ENCODE measurements around the gene TPRN. TPM values are rescaled to one million over a fixed set of nuclear protein-coding genes. Genes with fewer than 3 reads are reported as not detected.

The TPRN gene
- total RNA-seq, 1 experiment from 2014 or later, result 24.9 TPM

GRCh38 chr9:137157618-137158415 is 42.7 kb downstream of the TPRN start:
- no peaks in the 10 kb centered on the region for H3K9me2 ChIP-seq (ENCODE audit: insufficient read depth)
- intact Hi-C loops (cut with micrococcal nuclease), result no loop called here
- DNase-seq (ENCODE audit: low read depth, low spot score), result no peak
- H2AFZ ChIP-seq (ENCODE audit: low read depth, low read length, poor library complexity, severe bottlenecking), result no peak overlapping the region
- no peak overlapping the region for H3K4me3 ChIP-seq (replicated peaks in 1 of 2; ENCODE audit: low read depth in 1 of 2, low read length in 2 of 2)
- POLR2A ChIA-PET, result interaction anchor here (0.6 to 0.7 kb wide), 2 partner anchors 25 to 43 kb away, joined by 3 to 5 read pairs; partner anchors contain the start of gene TPRN
- H3K27ac ChIP-seq (ENCODE audit: low read depth, low read length), result peak overlapping the region; percentile 42; the same call in 1 of the 2 replicates
- H3K79me2 ChIP-seq (ENCODE audit: insufficient read depth, low read length), result no peaks in the 10 kb centered on the region
- no peak overlapping the region for H3K4me2 ChIP-seq (ENCODE audit: low read length)
- no peak for ATAC-seq
- H3K9me3 ChIP-seq (ENCODE audit: control insufficient read depth in 1 of 2, insufficient read depth in 1 of 2, low read depth in 1 of 2, low read length in 2 of 2), result no peaks in the 10 kb centered on the region; a peak in 1 of 4 replicates
- CTCF ChIA-PET, result interaction anchor here (1.2 kb wide), 1 partner anchor 79 kb away, joined by 3 read pairs; no protein-coding TSS in a partner anchor
- H4K20me1 ChIP-seq (ENCODE audit: insufficient read depth), result no peaks in the 10 kb centered on the region
- H3K9ac ChIP-seq (ENCODE audit: low read length), result no peak overlapping the region
- RAD21 ChIA-PET (ENCODE audit: low non-redundant PET in 1 of 2, low total read pairs in 2 of 2, uncharacterized antibody in 2 of 2, unreplicated experiment in 2 of 2), result no interaction called here
- H3K36me3 ChIP-seq (ENCODE audit: control insufficient read depth in 1 of 2, insufficient read depth in 2 of 2, low read length in 2 of 2), result no peaks in the 10 kb centered on the region
- TF ChIP-seq POLR2AphosphoS5 (IDR thresholded peaks at IDR 0.05; ENCODE audit: low read depth, low read length), result no peak
- TF ChIP-seq FOSL1 (IDR thresholded peaks at IDR 0.05; ENCODE audit: low read depth), result no peak
- TF ChIP-seq YY1 (IDR thresholded peaks at IDR 0.05; ENCODE audit: extremely low read depth, insufficient replicate concordance, low read depth, low read length), result no peak
- no peak for TF ChIP-seq ZFX (IDR thresholded peaks at IDR 0.05)
- no peak for TF ChIP-seq EGR1 (IDR thresholded peaks at IDR 0.05; ENCODE audit: low read depth)
- TF ChIP-seq RAD21 (IDR thresholded peaks at IDR 0.05; ENCODE audit: low read depth), result no peak
- TF ChIP-seq, protein P1, sequence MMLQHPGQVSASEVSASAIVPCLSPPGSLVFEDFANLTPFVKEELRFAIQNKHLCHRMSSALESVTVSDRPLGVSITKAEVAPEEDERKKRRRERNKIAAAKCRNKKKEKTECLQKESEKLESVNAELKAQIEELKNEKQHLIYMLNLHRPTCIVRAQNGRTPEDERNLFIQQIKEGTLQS (IDR thresholded peaks at IDR 0.05), result no peak
- no peak for TF ChIP-seq ZNF274 (IDR thresholded peaks at IDR 0.05; ENCODE audit: low read depth, low read length)
- no peak for TF ChIP-seq SP1 (IDR thresholded peaks at IDR 0.05; ENCODE audit: low read depth)
- H3K4me1 ChIP-seq (ENCODE audit: control insufficient read depth in 1 of 2, insufficient read depth in 2 of 2, low read length in 2 of 2), result peaks cover 3 to 42% of the 10 kb centered on the region in 2 experiments; a peak in 3 of 4 replicates
- no TSS peak for BruUV-seq (replicated peaks)
- no peaks in the 10 kb centered on the region for H3K27me3 ChIP-seq (ENCODE audit: insufficient read depth, low read length)
